ENCODE results near the gene COL5A2.

Gene COL5A2

GRCh38 chr2:189046320-189046719 lies 133.2 kb downstream of the COL5A2 start:
- Histone ChIP-seq H3K27me3 (replicated peaks; ENCODE audit: control insufficient read depth, insufficient read depth, low read length, poor library complexity, severe bottlenecking) (no peaks in the 10 kb centered on the region), H3K4me1 (ENCODE audit: control insufficient read depth, insufficient read depth, low read length, poor library complexity, severe bottlenecking) (no peaks in the 10 kb centered on the region), H3K9me3 (ENCODE audit: control insufficient read depth, low read length) (no peaks in the 10 kb centered on the region), H3K27ac (ENCODE audit: insufficient read depth, low read length, poor library complexity, severe bottlenecking) (no peak overlapping the region), H3K36me3 (ENCODE audit: control insufficient read depth, insufficient read depth, low read length) (no peaks in the 10 kb centered on the region), H3K4me3 (ENCODE audit: insufficient read depth, low read depth, low read length, poor library complexity, severe bottlenecking) (no peak overlapping the region)
- DNase-seq = no peak

- Histone ChIP-seq H3K9me3 (ENCODE audit: control insufficient read depth, low read length) (no peaks in the 10 kb centered on the region), H3K4me3 (ENCODE audit: insufficient read depth, low read depth, low read length, poor library complexity, severe bottlenecking) (no peak overlapping the region), H3K4me1 (ENCODE audit: control insufficient read depth, insufficient read depth, low read length, poor library complexity, severe bottlenecking) (no peaks in the 10 kb centered on the region), H3K27me3 (replicated peaks; ENCODE audit: control insufficient read depth, insufficient read depth, low read length, poor library complexity, severe bottlenecking) (no peaks in the 10 kb centered on the region), H3K36me3 (ENCODE audit: control insufficient read depth, insufficient read depth, low read length) (no peaks in the 10 kb centered on the region), H3K27ac (ENCODE audit: insufficient read depth, low read length, poor library complexity, severe bottlenecking) (no peak overlapping the region)
- no peak for DNase-seq
Observed at GRCh38 chr2:189045836-189046235, 133.7 kb downstream of the COL5A2 start.

GRCh38 chr2:189037518-189037917 lies 142.0 kb downstream of the COL5A2 start:
- Histone ChIP-seq H3K36me3 (ENCODE audit: control insufficient read depth, insufficient read depth, low read length) (no peaks in the 10 kb centered on the region), H3K27ac (ENCODE audit: insufficient read depth, low read length, poor library complexity, severe bottlenecking) (no peak overlapping the region), H3K4me3 (ENCODE audit: insufficient read depth, low read depth, low read length, poor library complexity, severe bottlenecking) (no peak overlapping the region), H3K4me1 (ENCODE audit: control insufficient read depth, insufficient read depth, low read length, poor library complexity, severe bottlenecking) (no peaks in the 10 kb centered on the region), H3K27me3 (replicated peaks; ENCODE audit: control insufficient read depth, insufficient read depth, low read length, poor library complexity, severe bottlenecking) (no peaks in the 10 kb centered on the region), H3K9me3 (ENCODE audit: control insufficient read depth, low read length) (no peaks in the 10 kb centered on the region)
- no peak for DNase-seq

- no peak for DNase-seq
- Histone ChIP-seq H3K36me3 (ENCODE audit: control insufficient read depth, insufficient read depth, low read length) (no peaks in the 10 kb centered on the region), H3K27ac (ENCODE audit: insufficient read depth, low read length, poor library complexity, severe bottlenecking) (no peak overlapping the region), H3K4me3 (ENCODE audit: insufficient read depth, low read depth, low read length, poor library complexity, severe bottlenecking) (no peak overlapping the region), H3K9me3 (ENCODE audit: control insufficient read depth, low read length) (no peaks in the 10 kb centered on the region), H3K4me1 (ENCODE audit: control insufficient read depth, insufficient read depth, low read length, poor library complexity, severe bottlenecking) (no peaks in the 10 kb centered on the region), H3K27me3 (replicated peaks; ENCODE audit: control insufficient read depth, insufficient read depth, low read length, poor library complexity, severe bottlenecking) (no peaks in the 10 kb centered on the region)
Observed at GRCh38 chr2:189024901-189025618, 154.5 kb downstream of the COL5A2 start.

- Histone ChIP-seq H3K36me3 (ENCODE audit: control insufficient read depth, insufficient read depth, low read length) (no peaks in the 10 kb centered on the region), H3K4me3 (ENCODE audit: insufficient read depth, low read depth, low read length, poor library complexity, severe bottlenecking) (no peak overlapping the region), H3K27me3 (replicated peaks; ENCODE audit: control insufficient read depth, insufficient read depth, low read length, poor library complexity, severe bottlenecking) (no peaks in the 10 kb centered on the region), H3K9me3 (ENCODE audit: control insufficient read depth, low read length) (no peaks in the 10 kb centered on the region), H3K27ac (ENCODE audit: insufficient read depth, low read length, poor library complexity, severe bottlenecking) (no peak overlapping the region), H3K4me1 (ENCODE audit: control insufficient read depth, insufficient read depth, low read length, poor library complexity, severe bottlenecking) (no peaks in the 10 kb centered on the region)
- no peak for DNase-seq
Observed at GRCh38 chr2:189022492-189022891, 157.1 kb downstream of the COL5A2 start.

- H3K4me3 ChIP-seq (ENCODE audit: insufficient read depth, low read depth, low read length, poor library complexity, severe bottlenecking) = no peak overlapping the region
- H3K36me3 ChIP-seq (ENCODE audit: control insufficient read depth, insufficient read depth, low read length) = no peaks in the 10 kb centered on the region
- H3K27me3 ChIP-seq (replicated peaks; ENCODE audit: control insufficient read depth, insufficient read depth, low read length, poor library complexity, severe bottlenecking) = no peaks in the 10 kb centered on the region
- no peaks in the 10 kb centered on the region for H3K4me1 ChIP-seq (ENCODE audit: control insufficient read depth, insufficient read depth, low read length, poor library complexity, severe bottlenecking)
- H3K27ac ChIP-seq (ENCODE audit: insufficient read depth, low read length, poor library complexity, severe bottlenecking) = no peak overlapping the region
- no peak for DNase-seq
- H3K9me3 ChIP-seq (ENCODE audit: control insufficient read depth, low read length) = no peaks in the 10 kb centered on the region
Observed at GRCh38 chr2:189022053-189022481, 157.5 kb downstream of the COL5A2 start.

GRCh38 chr2:189020179-189020578 lies 159.4 kb downstream of the COL5A2 start:
- no peaks in the 10 kb centered on the region for H3K27me3 ChIP-seq (replicated peaks; ENCODE audit: control insufficient read depth, insufficient read depth, low read length, poor library complexity, severe bottlenecking)
- no peaks in the 10 kb centered on the region for H3K4me1 ChIP-seq (ENCODE audit: control insufficient read depth, insufficient read depth, low read length, poor library complexity, severe bottlenecking)
- H3K9me3 ChIP-seq (ENCODE audit: control insufficient read depth, low read length) = no peaks in the 10 kb centered on the region
- no peak for DNase-seq
- H3K36me3 ChIP-seq (ENCODE audit: control insufficient read depth, insufficient read depth, low read length) = no peaks in the 10 kb centered on the region
- no peak overlapping the region for H3K4me3 ChIP-seq (ENCODE audit: insufficient read depth, low read depth, low read length, poor library complexity, severe bottlenecking)
- H3K27ac ChIP-seq (ENCODE audit: insufficient read depth, low read length, poor library complexity, severe bottlenecking) = no peak overlapping the region

GRCh38 chr2:189018631-189019030 lies 160.9 kb downstream of the COL5A2 start:
- no peaks in the 10 kb centered on the region for H3K9me3 ChIP-seq (ENCODE audit: control insufficient read depth, low read length)
- no peaks in the 10 kb centered on the region for H3K36me3 ChIP-seq (ENCODE audit: control insufficient read depth, insufficient read depth, low read length)
- no peaks in the 10 kb centered on the region for H3K4me1 ChIP-seq (ENCODE audit: control insufficient read depth, insufficient read depth, low read length, poor library complexity, severe bottlenecking)
- no peak overlapping the region for H3K27ac ChIP-seq (ENCODE audit: insufficient read depth, low read length, poor library complexity, severe bottlenecking)
- H3K4me3 ChIP-seq (ENCODE audit: insufficient read depth, low read depth, low read length, poor library complexity, severe bottlenecking) = no peak overlapping the region
- DNase-seq = no peak
- H3K27me3 ChIP-seq (replicated peaks; ENCODE audit: control insufficient read depth, insufficient read depth, low read length, poor library complexity, severe bottlenecking) = no peaks in the 10 kb centered on the region

GRCh38 chr2:189016311-189016861 lies 163.2 kb downstream of the COL5A2 start:
- Histone ChIP-seq H3K36me3 (ENCODE audit: control insufficient read depth, insufficient read depth, low read length) (no peaks in the 10 kb centered on the region), H3K4me1 (ENCODE audit: control insufficient read depth, insufficient read depth, low read length, poor library complexity, severe bottlenecking) (no peaks in the 10 kb centered on the region), H3K4me3 (ENCODE audit: insufficient read depth, low read depth, low read length, poor library complexity, severe bottlenecking) (no peak overlapping the region), H3K9me3 (ENCODE audit: control insufficient read depth, low read length) (no peaks in the 10 kb centered on the region), H3K27me3 (replicated peaks; ENCODE audit: control insufficient read depth, insufficient read depth, low read length, poor library complexity, severe bottlenecking) (no peaks in the 10 kb centered on the region), H3K27ac (ENCODE audit: insufficient read depth, low read length, poor library complexity, severe bottlenecking) (no peak overlapping the region)
- no peak for DNase-seq

- no peak for DNase-seq
Observed at GRCh38 chr2:189015359-189015758, 164.2 kb downstream of the COL5A2 start.

More at GRCh38 chr2:189015359-189015758, 164.2 kb downstream of the COL5A2 start:
- H3K4me3 ChIP-seq (ENCODE audit: insufficient read depth, low read depth, low read length, poor library complexity, severe bottlenecking) = no peak overlapping the region
- no peaks in the 10 kb centered on the region for H3K4me1 ChIP-seq (ENCODE audit: control insufficient read depth, insufficient read depth, low read length, poor library complexity, severe bottlenecking)
- no peak overlapping the region for H3K27ac ChIP-seq (ENCODE audit: insufficient read depth, low read length, poor library complexity, severe bottlenecking)
- H3K27me3 ChIP-seq (replicated peaks; ENCODE audit: control insufficient read depth, insufficient read depth, low read length, poor library complexity, severe bottlenecking) = no peaks in the 10 kb centered on the region
- H3K9me3 ChIP-seq (ENCODE audit: control insufficient read depth, low read length) = no peaks in the 10 kb centered on the region
- no peaks in the 10 kb centered on the region for H3K36me3 ChIP-seq (ENCODE audit: control insufficient read depth, insufficient read depth, low read length)

Measured in effector memory CD4-positive, alpha-beta T cell (primary cell).